ENCODE data around the gene PEPD.

GRCh38 chr19:33434069-33434885 lies 87.3 kb downstream of the PEPD start:
- TF ChIP-seq CTCF (IDR thresholded peaks at IDR 0.05; ENCODE audit: insufficient read depth, low read length): no peak
- TF ChIP-seq POLR2AphosphoS5 (IDR thresholded peaks at IDR 0.05; ENCODE audit: low read depth): no peak
- no peak for TF ChIP-seq SPI1 (IDR thresholded peaks at IDR 0.05; ENCODE audit: borderline replicate concordance, low read depth)
- TF ChIP-seq REST (IDR thresholded peaks at IDR 0.05; ENCODE audit: insufficient replicate concordance, low read depth): no peak

All from HL-60 (cell line).